Activated effector memory CD4-positive, alpha-beta T cell treated with Interleukin-2 at 50 U/mL for 16 hours (primary cell): ENCODE results near the gene LGALS9.
"Not testable (repeated sequence)": the region's sequence is repeated elsewhere in the genome, so short reads cannot be mapped to it uniquely, and the experiment has no call there.

ENCODE experiments used
- DNase-seq: peaks from one replicate; pipeline ENCODE4 v3.0.0-alpha.2; 2020

The LGALS9 gene

DNA sequence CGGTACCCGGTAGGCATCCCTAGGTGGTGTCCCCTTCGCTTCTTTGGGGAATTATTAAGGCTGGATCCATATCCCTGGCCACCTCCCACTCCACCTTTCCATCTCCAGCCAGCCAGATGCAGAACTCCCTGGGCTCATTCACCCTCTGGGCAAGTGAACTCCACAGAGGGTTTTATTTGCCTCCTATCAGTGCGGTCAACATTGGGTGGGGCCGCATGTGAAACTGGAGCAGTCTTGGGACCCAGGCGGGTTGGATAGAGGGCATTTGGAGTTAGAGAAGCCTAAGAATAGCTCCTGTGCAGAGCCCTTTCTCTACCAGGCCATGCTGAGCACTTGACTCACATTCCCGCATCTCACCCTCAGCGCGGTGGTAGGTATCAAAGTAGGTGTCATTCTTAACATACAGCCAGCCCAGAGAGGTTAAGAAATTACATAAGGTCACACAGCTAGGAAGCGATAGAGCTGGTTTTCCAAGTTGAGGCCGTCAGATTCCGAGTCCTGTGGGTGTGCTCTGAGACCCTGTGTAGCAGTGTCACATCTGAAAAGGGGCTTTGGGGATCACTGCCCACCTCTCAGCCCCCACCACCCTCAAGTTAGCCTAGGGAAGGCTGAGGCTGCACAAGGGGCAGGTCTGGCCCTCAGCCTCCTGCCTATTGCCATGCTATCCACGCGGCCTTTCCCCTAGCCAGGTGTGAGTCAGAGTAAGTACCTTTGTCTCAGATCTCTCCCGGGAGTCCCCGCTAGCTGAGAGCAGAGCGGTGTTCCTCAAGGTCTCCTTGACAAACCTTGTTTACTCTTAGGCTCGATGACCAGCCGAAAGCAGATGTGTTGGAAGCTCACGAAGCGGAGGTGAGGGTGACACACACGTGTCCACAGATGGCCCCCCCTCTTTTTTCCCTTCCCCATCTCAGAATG, 26.9 kb upstream of the LGALS9 start:
- no peak for DNase-seq

DNA sequence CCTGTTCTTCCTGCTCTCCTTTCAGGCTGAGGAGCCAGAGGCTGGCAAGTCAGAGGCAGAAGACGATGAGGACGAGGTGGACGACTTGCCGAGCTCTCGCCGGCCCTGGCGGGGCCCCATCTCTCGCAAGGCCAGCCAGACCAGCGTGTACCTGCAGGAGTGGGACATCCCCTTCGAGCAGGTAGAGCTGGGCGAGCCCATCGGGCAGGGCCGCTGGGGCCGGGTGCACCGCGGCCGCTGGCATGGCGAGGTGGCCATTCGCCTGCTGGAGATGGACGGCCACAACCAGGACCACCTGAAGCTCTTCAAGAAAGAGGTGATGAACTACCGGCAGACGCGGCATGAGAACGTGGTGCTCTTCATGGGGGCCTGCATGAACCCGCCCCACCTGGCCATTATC, 25.6 kb upstream of the LGALS9 start:
- no peak for DNase-seq

DNA sequence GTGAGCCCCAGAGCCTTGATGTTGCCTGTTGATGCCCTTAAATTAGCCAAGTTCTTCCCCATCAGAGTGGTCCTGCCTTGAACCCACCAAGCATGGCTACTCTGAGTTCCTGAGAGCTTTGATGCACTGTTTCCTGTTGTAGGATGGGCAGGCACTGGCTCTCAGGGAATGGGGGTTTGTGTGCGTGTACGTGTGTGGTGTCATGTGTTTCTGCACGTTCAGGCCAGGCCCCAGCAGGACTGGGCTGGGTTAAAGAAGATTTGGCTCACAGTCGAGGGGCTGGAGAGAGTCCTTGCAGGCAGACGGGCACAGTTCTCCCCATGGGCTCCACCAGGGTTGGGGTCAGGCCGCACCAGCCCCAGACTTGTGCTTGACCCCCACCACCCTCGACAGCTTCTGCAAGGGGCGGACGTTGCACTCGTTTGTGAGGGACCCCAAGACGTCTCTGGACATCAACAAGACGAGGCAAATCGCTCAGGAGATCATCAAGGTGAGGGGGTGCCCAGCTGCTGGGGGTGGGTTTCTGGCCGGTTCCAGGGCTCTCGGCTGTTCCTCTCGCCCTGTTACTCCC, 23.4 kb upstream of the LGALS9 start:
- DNase-seq: no peak

DNA sequence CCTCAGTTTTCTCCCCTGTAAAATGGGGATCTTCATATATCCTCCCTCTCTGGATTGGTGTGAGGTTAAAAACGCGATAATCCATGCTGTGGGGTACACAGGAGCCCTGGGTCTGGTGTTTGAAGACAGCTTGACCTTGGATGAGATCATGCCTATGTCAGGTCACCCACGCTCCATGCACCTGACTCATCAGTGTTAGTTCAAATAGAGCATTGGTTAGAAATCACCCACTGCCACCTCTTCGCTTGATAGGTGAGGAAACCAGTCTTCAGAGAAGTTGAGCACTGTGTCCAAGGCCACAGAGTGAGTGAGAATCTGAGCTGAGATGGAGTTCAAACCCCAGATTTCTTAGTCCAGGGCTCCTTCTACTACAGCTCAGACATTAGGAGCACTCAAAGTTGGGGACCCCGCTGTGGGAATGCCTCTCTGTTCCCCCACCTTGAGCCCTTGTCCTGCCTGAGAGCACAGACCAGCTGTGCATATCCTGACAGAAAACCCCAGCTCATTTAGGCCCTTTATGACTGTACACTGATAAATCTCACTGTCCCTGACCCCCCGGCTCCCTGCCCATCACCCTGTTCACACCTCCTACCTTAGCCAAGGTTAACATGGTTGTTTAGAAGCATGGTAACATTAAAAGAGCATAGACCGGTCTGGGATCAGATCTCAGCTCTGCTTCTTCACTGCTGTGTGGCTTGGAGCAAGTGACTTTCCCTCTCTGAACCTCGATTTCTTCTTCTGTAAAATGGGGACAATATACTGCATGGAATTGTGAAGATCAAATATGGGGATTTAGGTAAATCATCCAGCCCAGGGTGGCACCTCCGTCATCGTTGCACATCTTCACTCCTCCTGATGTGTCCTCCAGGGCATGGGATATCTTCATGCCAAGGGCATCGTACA, 22.4 kb upstream of the LGALS9 start:
- no peak for DNase-seq

DNA sequence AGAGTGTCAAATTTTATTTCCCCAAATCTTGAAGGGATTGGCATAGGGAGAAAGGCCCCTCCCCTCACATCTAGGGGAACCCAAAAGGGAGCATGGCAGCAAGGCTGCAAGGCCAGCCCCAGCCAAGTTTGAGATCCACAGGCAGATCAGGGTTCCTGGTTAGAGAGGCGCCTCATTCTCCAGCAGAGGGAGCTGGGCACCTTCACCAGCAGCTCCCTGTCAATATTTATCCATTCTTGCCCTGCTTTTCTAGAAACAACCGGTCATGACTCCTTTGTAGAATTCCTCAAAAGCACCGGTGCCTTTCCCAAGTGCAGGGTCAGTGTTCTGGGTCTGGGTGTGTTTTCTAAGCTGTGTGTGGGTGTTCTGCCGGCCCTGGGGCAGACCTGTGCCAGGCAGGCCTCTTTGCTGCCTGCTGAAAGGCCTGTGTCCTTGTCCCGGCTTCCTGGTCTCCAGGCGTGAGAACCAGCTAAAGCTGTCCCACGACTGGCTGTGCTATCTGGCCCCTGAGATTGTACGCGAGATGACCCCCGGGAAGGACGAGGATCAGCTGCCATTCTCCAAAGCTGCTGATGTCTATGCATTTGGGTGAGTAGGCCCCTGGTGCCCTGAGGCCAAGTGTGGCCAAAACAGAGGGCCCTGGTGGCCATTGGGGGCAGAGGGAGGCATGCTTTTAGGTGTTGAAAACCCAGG, 21.2 kb upstream of the LGALS9 start:
- DNase-seq: no peak

DNA sequence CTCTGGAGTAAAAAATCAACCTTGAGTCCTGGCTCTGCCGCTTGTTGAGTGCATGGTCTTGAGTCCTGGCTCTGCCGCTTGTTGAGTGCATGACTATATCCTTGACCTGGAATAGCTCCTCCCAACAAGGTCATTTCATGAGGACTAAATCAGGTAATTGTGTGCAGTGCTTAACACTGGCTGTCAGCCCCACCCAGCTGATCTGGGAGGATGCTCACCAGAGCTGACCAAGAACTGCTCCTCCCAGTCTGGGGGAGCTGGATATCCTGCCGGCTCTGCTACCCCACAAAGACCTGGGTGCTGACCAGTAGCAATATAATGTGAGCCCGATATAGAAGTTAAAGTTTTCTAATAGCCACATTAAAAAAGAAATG, 20.7 kb upstream of the LGALS9 start:
- DNase-seq: no peak

DNA sequence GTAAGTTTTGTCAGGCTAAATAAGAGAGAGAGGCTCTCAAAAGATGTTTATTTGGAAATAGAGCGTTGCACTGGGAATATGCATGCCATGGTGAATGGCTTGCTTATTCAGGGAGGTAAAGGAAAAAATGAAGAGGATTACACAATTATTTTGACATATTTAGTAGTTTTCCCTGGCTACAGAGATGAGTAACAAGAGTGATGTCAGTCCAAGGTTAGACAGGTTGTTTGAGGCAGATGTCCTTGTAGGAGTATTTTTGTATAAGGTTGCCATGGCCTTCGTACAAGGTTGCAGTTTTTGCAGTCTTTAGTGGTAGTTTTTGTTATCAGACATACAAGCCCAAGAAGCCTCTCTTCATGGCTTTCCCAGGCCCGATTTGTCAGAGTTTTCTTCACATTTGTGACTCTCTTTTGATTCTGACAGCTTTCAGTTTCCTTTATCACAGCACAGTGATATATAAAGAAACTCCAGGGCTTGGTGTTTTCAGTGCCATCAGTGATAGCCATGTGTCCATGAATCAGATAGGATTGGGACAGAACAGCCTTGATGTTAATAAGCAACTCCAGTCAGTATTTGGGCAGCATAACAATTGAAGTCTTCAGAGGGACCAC, 18.7 kb upstream of the LGALS9 start:
- no peak for DNase-seq

DNA sequence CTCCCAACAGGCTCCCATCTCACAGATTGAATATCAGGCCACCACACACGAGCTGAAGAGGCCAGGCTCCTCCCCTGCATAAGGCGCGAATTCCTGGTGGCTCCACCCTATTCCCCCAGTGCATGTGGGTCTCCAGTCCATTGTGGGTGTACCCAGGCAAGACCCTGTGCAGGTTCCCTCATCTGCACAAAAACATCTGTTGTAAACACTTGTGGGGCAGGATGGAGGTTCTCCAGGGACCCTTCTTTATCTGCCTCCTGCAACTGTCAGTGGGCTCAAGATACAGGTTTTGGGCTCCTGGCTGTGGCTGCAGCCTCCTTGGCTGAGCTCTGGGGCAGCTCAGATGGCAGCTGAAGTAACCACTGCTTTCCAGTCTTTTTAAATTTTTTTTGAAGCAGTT, 17.6 kb upstream of the LGALS9 start:
- no peak for DNase-seq

DNA sequence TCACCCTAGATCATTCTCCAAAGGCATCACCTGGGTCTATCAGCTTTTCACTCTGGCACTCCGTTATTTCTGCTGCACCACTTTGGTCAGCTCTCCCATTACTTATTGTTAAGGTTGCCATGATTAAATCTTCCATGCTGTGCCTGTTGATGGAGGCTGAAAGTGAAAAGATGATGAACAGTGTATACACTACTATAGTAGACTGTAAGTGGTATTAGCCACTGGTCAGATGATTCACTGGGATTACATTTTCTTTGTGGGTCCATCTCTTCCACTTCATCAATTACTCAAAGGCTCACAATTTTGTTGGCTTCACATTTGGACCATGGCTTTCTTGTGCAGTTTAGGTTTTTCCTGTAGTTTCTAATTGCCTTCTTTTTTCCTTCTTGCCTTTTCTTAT, 15.9 kb upstream of the LGALS9 start:
- no peak for DNase-seq

DNA sequence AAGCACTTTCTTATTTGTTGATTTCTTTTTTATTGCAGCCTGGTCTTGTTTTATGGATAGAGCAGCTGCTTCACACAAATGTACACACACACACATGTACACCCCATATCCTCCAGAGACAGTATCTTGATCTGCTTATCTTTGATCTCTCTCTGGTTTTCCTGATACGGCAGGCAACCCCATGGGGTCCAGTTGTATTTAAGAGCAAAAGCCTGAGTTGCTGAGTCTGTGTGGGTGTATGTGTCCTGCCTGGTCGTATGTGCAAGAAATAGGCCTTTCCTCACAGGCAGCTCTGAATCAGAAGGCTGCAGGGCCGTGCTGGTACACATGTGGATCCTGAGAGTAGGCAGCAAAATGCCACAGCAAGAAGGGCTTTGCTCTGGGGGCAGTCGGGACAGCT, 14.6 kb upstream of the LGALS9 start:
- DNase-seq: no peak

DNA sequence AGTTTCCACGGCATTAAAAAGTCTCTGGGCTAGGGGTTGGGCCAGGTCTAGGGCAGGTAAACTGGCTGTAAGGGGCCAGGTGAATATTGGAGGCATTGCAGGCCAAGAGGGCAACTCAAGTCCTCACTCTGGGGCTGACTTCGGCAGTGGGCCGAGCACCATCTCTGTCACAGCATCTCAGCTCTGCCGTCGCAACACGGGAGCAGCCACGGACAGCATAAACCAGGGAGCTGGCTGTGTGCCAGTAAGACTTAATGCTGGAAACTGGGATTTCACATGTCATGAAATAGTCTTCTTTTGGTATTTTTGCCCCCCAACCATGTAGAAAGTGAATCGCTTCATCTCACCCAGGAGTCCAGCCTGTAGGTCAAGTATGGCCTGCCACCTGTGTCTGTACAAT, 12.6 kb upstream of the LGALS9 start:
- no peak for DNase-seq

DNA sequence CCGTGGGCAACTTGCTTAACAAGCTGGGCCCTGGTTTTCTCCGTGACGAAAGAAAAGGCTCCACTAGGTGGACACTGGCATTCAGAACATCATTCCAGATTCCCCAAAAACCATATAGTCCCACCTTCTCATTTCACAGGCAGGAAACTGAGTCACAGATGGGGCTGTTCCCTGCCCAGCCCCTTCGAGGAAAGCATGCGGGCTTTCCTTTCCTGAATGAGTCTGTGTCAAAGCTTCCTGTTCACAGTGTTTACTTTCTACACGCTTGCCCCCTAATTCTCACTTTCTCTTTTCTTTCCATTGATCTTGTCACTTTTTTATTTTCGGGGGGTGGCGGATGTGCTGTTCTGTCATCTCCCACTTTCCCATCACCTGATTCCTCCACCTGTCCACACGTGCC, 10.3 kb upstream of the LGALS9 start:
- DNase-seq: no peak

DNA sequence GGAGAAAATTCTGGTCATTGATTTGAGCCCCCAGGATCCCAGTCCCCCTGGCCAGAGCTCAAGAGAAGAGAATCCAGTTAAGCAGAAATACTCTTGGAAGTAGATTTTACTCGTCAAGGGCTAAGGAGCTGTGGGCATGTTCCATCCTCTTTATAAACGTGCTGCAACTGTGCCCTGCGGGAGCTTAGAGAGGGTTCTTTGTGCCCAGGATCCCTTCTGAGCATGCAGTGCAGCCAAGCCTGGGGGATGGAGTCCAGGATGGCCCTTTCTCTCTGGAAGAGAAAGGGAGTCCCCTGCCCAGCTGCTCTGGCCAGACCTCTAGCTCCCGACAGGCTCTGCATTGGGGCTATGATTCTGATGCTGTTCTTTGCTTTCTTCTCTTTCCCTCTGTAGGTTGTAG, 9.5 kb upstream of the LGALS9 start:
- no peak for DNase-seq

DNA sequence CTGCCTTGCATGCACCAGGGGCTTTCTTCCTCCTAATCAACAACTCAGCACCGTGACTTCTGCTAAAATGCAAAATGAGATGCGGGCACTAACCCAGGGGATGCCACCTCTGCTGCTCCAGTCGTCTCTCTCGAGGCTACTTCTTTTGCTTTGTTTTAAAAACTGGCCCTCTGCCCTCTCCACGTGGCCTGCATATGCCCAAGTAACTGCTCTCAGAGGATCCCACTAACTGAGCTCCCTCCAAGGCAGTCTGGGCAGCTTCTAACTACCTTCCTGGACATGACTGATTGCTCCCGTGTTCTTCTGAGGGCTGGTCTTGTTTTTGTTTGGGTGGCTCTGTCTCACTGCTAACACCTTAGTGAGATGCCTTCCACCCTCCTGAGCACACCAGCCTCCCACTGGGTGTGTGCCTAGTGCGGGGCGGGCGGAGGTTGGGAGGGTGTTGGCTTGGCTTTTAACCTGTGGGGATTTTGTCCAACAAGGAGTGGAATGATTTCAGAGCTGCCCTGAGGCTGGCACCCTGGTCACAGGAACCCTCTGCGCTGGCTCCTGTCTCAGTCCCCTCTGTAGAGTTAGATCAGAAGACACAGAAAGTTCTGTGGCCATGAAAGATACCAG, 8.9 kb upstream of the LGALS9 start:
- no peak for DNase-seq

DNA sequence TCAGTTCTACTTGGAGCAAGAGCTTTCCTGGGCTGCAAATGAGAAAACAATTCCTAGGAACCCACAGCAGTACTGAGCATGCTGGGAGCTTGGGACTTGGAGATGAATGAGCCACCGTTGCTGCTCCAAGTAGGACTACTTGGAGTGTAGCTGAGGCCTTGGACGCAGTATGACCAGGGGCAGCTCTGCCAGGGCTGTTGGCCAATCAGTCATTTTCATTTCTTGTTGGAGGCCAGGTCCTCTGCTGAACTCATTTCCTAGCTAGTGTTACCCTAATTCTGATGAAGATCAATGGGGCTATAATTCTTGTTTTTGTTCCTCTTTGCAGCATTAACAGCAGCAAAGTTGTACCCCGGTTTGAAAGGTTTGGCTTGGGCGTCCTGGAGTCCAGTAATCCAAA, 8.0 kb upstream of the LGALS9 start:
- DNase-seq: no peak

DNA sequence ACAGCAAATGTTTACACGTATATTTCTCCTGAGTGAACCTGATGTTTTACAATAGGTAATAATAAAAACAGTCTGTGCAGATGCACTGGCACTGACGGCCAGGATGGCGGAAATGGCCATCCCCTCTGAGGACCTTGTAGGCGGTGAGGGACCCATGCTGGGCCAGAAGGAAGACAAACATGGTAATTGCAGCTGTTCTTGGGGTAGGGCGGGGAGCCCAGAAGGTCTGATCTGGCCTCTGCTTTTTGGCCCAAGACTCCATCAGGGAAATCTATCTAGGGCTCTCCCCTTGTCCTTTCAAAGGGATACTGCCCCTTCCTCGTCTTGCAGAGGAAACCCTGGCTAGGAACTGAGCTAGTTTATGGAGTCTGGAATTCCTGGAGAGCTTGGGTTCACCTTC, 7.4 kb upstream of the LGALS9 start:
- no peak for DNase-seq

DNA sequence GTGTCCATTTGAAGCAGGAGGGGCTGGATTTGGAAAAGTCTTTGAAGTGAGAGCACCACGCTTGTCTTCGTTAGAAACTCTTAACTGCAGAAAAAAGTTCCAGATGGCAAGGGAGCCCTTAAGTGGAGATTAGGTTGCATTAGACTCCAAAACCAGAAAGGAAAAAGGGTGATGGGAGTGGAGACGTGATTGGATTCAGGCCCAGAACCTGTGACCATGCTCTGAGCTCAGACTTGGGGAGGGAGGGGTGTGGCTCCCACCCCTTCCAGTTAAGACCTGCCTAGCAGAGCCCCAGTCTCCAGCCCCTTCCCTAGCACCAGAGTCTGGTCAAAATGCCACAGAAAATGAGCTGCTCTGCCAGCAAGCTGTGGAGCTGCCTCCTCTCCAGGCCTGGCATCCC, 6.4 kb upstream of the LGALS9 start:
- no peak for DNase-seq

DNA sequence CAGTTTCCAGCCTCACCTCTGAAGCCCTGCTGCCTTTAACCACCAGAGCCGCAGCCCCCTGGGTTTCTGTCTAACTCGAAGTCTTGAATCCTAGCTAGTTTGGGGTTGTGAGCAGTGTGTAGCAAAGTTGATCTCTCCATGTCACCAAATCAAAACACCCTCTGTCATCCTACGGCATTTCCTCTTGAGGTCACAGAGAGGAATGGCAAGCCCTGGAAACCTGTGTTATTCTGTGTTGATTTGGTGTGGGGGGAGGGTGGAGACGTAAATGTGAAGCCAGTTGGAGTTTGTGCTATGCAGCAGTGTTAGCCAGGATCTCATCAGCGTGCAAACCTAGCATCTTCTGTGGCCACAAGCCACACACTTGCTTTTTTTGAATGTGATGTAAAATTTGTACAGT, 5.1 kb upstream of the LGALS9 start:
- DNase-seq: no peak

DNA sequence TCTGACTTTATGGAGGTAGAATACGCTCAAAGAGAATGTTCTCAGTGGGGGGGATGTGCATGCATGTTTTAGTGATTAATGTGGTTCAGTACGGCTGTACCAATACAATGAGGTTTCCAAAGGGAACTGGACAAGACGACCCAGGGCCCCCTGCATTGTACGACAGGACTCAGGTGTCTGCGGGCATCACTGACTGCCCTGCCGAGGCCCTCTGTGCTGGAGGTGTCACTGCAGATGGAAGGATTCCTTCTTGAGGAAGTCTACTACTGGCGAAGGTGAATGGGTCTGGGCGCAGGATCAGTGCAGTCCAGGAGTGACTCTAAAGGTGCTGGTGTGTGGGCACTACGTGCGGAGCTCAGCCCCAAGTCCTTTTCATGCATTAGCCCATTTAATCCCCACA, 3.5 kb upstream of the LGALS9 start:
- DNase-seq: no peak

DNA sequence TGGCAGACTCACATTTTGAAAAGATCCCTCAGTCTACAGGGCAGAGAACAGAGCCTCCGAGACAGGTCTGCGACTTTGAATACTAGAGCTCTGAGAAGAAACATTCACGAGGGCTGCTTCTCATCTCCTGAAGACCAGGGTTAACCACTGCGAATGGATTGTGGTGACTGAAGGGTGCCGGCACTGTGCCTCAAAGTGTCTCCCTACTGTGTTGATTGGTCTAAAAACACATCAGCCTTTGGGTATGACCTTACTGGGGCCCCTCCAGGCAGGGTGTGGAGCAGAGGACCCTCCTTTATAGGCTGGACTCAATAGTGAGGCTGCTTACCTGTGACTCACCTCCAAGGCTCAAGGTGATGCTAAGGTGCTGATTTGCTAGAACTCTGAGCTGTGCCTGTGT, 2.6 kb upstream of the LGALS9 start:
- no peak for DNase-seq

DNA sequence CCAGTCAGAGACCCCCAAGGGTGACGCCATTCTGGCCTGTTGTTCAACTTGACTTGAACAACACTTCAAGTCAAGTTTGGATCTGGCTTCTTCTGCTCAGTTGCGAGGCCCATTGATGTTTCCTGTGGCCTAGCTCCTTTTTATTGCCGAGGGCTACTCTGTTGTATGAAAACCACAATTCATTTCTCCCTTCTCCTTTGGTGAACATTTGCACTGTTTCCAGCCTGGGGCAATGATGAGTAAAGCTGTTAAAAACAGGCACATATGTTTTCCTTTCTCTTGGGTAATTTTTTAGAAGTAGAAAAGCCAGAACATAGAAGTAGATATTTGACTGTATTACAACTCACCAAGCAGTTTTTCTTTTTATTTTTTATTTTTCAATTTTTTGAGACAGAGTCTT, 1.7 kb upstream of the LGALS9 start:
- not testable (repeated sequence) for DNase-seq

DNA sequence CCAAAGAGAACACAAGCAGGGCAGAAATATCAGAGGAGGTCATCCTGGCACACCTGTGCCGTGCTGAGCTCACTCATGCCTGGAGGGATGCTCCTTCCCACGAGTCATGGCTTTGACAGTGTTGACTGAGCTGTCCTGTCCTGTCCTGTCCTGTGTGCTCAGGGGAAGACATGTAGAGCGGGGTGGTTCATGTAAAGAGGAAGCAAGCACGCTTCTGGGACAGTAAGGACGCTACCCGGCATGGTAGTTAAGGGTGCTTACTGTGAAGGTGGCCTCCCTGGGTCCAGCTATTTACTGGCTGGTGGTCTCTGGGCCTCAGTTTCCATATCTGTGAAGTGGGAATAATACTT, 398 bp downstream of the LGALS9 start:
- no peak for DNase-seq
